Stimulated activated CD4-positive, alpha-beta T cell treated with anti-CD3 and anti-CD28 coated beads, Interleukin-1b, Interleukin-23, amount 100 ng/mL, for 1 hour (primary cell): ENCODE measurements around the gene LSM4.
A peak's percentile ranks its signal among the peaks of the same experiment; 100 is the strongest.
"Not testable (repeated sequence)": the region's sequence is repeated elsewhere in the genome, so short reads cannot be mapped to it uniquely, and the experiment has no call there.

Source experiments
- DNase-seq, 2 donors: peaks; one replicate each; pipeline ENCODE4 v3.0.0-alpha.2; 2020; ENCODE audit warnings: low read depth in 2 of 2

LSM4 gene

GRCh38 chr19:18340990-18341868 is 18.4 kb upstream of the LSM4 start:
- peak in 1 of 2 donors; percentile 21 for DNase-seq

- DNase-seq, result peak in 1 of 2 donors; percentile 30
Measured at GRCh38 chr19:18340190-18340989, 17.5 kb upstream of the LSM4 start, which contains the start of gene PGPEP1. Gene PGPEP1, plus strand, starts transcription at chr19:18340598. Its CDS starts 84 bp downstream, at chr19:18340682.

GRCh38 chr19:18339723-18340122 is 16.8 kb upstream of the LSM4 start:
- DNase-seq, result no peak

- DNase-seq, result no peak
Measured at GRCh38 chr19:18338541-18338940, 15.7 kb upstream of the LSM4 start.

DNA sequence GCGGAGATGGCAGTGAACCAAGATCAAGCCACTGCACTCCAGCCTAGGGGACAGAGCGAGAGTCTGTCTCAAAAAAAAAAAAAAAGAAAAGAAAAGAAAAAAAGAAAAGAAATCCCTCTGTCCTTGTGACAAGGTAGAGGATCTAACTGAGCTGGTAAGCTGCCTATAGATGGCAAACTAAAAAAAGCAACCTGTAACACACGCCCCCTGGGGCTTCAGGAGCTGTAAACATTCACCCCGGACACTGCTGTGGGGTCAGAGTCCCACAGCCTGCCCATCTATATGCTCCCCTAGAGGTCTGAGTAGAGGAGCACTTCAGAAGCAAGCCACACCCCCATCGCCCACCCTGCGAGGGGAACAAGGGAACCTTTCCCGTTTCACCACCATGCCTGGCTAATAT is 13.2 kb upstream of the LSM4 start:
- no peak for DNase-seq

DNA sequence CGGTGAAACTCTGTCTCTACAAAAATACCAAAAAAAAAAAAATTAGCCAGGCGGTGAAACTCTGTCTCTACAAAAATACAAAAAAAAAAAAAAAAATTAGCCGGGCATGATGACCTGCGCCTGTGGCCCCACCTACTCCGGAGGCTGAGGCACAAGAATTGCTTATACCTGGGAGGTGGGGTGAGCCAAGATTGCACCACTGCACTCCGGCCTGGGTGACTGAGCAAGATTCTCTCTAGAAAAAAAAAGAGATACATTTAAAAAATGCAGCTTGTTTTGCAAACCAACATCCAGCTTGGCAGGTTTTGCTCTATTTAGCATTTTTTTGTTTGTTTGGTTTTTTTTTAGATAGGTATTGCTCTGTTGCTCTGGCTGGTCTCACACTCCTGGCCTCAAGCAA is 10.8 kb upstream of the LSM4 start:
- DNase-seq, result no peak

- DNase-seq, result no peak
Measured at GRCh38 chr19:18332917-18333530, 10.1 kb upstream of the LSM4 start.

GRCh38 chr19:18330868-18331267 is 8.0 kb upstream of the LSM4 start:
- no peak for DNase-seq

DNA sequence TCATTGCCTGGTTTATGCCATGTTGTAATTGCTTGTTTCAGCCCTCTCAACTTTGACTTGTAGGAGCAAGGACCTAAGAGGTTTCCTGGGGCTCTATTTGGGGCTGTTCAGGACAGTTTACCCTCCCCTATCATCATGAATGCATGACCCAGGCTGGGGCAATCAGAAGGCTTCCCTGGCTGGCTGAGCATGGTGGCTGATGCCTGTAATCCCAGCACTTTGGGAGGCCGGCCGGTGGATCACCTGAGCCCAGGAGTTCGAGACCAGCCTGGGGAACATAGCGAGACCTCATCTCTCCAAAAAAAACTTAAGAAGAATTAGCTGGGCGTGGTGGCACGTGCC is 6.1 kb upstream of the LSM4 start:
- no peak for DNase-seq

GRCh38 chr19:18328340-18329034 is 5.6 kb upstream of the LSM4 start:
- peak; percentile 67 to 77 for DNase-seq

- no peak for DNase-seq
Measured at GRCh38 chr19:18326772-18327171, 3.9 kb upstream of the LSM4 start.

DNA sequence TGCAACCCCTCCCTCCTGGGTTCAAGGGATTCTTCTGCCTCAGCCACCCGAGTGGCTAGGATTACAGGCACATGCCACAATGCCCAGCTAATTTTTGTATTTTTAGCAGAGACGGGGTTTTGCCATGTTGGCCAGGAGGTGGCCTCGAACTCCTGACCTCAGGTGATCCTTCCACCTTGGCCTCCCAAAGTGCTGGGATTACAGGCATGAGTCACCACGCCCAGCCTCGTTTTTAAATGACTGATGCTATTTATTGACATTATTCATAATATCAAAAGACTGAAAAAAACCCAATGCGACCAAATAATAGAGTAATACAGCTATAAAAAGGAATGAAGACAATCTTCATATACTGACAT is 1.5 kb upstream of the LSM4 start:
- not testable (repeated sequence) for DNase-seq

DNA sequence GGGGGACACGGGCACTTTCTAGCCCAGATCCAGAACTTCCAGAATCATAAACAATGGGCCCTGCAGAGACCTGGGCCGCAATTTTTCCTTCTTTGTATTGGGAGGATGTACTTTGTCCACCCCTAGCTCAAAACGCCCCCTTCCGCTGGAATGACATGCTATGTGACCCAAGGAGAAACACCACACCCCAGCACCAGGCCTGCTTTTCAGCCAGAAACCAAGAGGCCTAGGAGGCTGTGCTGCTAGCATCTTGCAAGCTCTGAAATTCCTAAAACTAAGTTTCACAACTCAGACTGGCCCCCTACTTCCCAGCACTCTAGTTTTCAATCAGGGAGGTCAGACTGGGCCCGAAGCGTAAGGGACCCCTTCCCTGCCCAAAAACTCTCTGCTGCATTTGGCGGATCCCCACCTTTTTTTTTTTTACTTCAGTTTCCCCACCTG is 538 bp downstream of the LSM4 start:
- no peak for DNase-seq

GRCh38 chr19:18321734-18322102 is 1.2 kb downstream of the LSM4 start:
- DNase-seq, result no peak

GRCh38 chr19:18320865-18321733 is 1.8 kb downstream of the LSM4 start:
- DNase-seq, result no peak

GRCh38 chr19:18319591-18320135 is 3.2 kb downstream of the LSM4 start:
- no peak for DNase-seq

DNA sequence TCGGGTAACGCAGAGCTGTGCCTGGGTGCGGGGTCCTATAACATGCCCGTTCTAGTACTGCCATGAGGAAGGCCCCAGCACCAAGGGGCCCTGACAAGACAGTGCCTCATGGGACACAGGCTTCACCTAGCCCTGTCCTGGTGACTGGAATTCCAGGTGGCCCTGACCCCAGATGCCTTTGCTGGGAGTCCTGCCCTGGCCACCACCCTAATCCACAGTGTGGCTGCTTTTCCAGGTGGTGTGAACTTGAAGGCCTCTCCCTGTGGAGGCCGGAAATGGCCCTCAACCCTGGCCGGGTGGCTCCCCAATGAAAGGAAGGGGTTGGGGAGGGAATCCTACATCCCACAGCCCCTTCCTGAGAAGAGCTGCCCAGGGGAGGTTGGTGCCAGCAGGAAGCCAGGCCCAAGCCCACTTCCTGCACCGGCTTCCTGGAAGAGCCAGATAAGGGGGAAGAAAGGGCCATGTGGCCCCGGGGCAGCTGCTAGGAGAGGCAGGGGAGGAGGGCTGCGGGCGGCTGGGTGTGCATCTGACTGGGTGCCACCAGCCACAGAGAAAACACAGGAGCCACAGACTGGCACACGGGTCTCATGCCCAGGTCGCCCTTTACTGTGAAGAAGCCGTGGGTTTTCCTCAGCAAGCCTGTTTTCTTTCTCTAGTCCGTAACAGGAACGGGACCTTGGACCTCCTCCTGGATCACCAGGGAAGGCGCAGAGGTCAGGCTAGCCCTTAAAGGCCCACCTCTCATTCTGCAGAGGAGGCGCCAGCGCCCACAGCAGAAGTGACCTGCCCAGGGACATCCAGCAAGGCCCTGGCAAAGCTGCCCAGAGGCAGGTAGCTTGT is 4.7 kb downstream of the LSM4 start:
- DNase-seq, result no peak

DNA sequence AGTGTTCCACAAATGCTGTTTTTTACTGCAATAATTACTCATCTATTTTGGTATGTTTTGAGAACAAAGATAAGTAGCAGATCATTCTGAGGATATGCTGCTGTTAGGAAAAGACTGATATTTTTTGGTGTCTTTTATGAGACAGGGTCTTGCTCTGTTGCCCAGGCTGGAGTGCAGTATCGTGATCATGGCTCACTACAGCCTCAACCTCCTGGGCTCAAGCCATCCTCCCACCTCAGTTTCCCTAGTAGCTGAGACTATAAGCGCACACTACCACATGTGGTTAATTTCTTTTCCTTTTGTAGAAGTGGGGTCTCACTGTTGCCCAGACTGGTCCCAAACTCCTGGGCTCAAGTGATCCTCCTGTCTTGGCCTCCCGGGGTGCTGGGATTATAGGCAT is 9.5 kb downstream of the LSM4 start:
- no peak for DNase-seq

DNA sequence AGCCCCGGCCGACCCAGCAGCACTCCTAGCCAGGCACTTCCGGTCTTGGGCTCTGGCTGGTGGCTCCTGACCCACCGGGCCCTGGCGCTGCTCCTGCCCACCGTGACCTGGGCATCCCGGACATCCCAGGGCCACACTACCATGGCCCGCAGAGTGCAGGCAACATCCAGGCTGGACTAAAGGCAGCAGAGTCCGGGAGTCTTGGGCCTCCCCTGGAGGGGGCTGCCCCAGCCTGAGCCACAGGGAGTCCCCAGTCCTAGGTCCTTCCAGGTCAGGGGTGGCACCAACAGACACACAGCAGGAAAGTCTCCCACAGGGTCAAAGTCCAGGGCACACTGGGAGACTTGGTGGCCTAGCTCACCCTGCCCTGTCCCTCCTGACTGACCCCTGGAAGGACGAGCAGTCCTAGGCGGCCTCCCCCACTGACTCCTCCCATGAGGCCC is 10.8 kb downstream of the LSM4 start:
- no peak for DNase-seq
